Measurements from ENCODE around the gene RPL36AL.

Gene RPL36AL

GRCh38 chr14:49582113-49582977, 38.1 kb downstream of the RPL36AL start:
- no peak overlapping the region for H3K4me3 Mint-ChIP-seq
- peaks cover 43% of the 10 kb centered on the region for H3K4me1 Mint-ChIP-seq (ENCODE audit: low read depth)
- H3K27ac Mint-ChIP-seq: no peak overlapping the region
- intact Hi-C loops (cut with micrococcal nuclease): loop anchor here (10.0 kb wide), 1 partner anchor 1662 kb away; the partner anchor contains the start of gene TMX1
- peaks cover 67% of the 10 kb centered on the region for H3K36me3 Mint-ChIP-seq (ENCODE audit: low read depth)
- H3K27me3 Mint-ChIP-seq: no peaks in the 10 kb centered on the region
- no peaks in the 10 kb centered on the region for H3K9me3 Mint-ChIP-seq

- H3K36me3 Mint-ChIP-seq (ENCODE audit: low read depth): peaks cover 76% of the 10 kb centered on the region
Observed at GRCh38 chr14:49581209-49582112, 39.0 kb downstream of the RPL36AL start.

GRCh38 chr14:49579841-49580240, 40.6 kb downstream of the RPL36AL start:
- Mint-ChIP-seq H3K4me1 (ENCODE audit: low read depth) (peaks cover 39% of the 10 kb centered on the region), H3K27ac (no peak overlapping the region), H3K4me3 (no peak overlapping the region), H3K36me3 (ENCODE audit: low read depth) (peaks cover 76% of the 10 kb centered on the region), H3K27me3 (no peaks in the 10 kb centered on the region), H3K9me3 (no peaks in the 10 kb centered on the region)
- intact Hi-C loops (cut with micrococcal nuclease): loop anchor here (10.0 kb wide), 1 partner anchor 1665 kb away; the partner anchor contains the start of gene TMX1

More at GRCh38 chr14:49581209-49582112, 39.0 kb downstream of the RPL36AL start:
- H3K27ac Mint-ChIP-seq: no peak overlapping the region
- H3K9me3 Mint-ChIP-seq: no peaks in the 10 kb centered on the region
- intact Hi-C loops (cut with micrococcal nuclease): loop anchor here (10.0 kb wide), 1 partner anchor 1663 kb away; the partner anchor contains the start of gene TMX1
- H3K27me3 Mint-ChIP-seq: no peaks in the 10 kb centered on the region
- peaks cover 43% of the 10 kb centered on the region for H3K4me1 Mint-ChIP-seq (ENCODE audit: low read depth)
- no peak overlapping the region for H3K4me3 Mint-ChIP-seq

GRCh38 chr14:49578141-49578540, 42.3 kb downstream of the RPL36AL start:
- Mint-ChIP-seq H3K4me1 (ENCODE audit: low read depth) (peaks cover 27% of the 10 kb centered on the region), H3K9me3 (peaks cover 1% of the 10 kb centered on the region), H3K36me3 (ENCODE audit: low read depth) (peaks cover 67% of the 10 kb centered on the region), H3K27ac (no peak overlapping the region), H3K4me3 (no peak overlapping the region), H3K27me3 (no peaks in the 10 kb centered on the region)
- intact Hi-C loops (cut with micrococcal nuclease): no loop called here

GRCh38 chr14:49574038-49574437, 46.4 kb downstream of the RPL36AL start:
- intact Hi-C loops (cut with micrococcal nuclease): no loop called here
- H3K36me3 Mint-ChIP-seq (ENCODE audit: low read depth): peaks cover 46% of the 10 kb centered on the region

GRCh38 chr14:49569281-49569680, 51.1 kb downstream of the RPL36AL start:
- Mint-ChIP-seq H3K27me3 (no peaks in the 10 kb centered on the region), H3K4me3 (no peak overlapping the region), H3K27ac (no peak overlapping the region), H3K4me1 (ENCODE audit: low read depth) (no peaks in the 10 kb centered on the region), H3K9me3 (peaks cover 9% of the 10 kb centered on the region), H3K36me3 (ENCODE audit: low read depth) (peaks cover 9% of the 10 kb centered on the region)
- intact Hi-C loops (cut with micrococcal nuclease): no loop called here

More at GRCh38 chr14:49574038-49574437, 46.4 kb downstream of the RPL36AL start:
- no peaks in the 10 kb centered on the region for H3K4me1 Mint-ChIP-seq (ENCODE audit: low read depth)
- no peak overlapping the region for H3K4me3 Mint-ChIP-seq
- no peaks in the 10 kb centered on the region for H3K27me3 Mint-ChIP-seq
- H3K9me3 Mint-ChIP-seq: peaks cover 9% of the 10 kb centered on the region
- H3K27ac Mint-ChIP-seq: no peak overlapping the region
